Esophagus mucosa (tissue), 1 donor: ENCODE data around the gene SETX. TPM values are rescaled to one million over a fixed set of nuclear protein-coding genes. Genes with fewer than 3 reads are reported as not detected.

Experiments
- ATAC-seq: fragments of 200-7000 bp; cut with Tn5 transposase; one replicate; pipeline ENCODE4 v1.9.1; 2020
- total RNA-seq: library from RNA; stranded (reverse); gene quantifications from one replicate; pipeline ENCODE4 v1.2.4, GENCODE V29; 2023
- donor health status: DM: yes; HTN: yes; CAD: no.

Gene SETX
- total RNA-seq, 1 donor from 2014 or later: 19.1 TPM

DNA sequence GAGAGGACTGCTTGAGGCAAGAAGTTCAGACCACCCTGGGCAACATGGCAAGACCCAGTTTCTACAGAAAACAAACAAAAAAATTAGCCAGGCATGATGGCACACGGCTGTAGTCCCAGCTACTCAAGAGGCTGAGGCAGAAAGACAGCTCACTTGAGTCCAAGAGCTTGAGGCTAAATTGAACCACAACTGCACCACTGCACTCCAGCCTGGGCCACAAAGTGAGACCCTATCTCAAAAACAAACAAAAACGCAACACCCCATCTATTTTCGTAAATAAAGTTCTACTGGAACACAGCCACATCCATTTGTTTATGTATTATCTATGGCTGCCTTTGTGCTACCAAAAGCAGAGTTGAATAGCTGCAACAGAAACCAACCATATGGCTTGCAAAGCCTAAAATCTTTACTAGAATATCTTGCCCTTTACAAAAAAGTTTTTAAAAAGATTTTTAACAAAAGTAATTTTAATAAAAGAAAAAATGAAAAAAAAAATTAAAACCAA, 67.5 kb downstream of the SETX start:
- ATAC-seq: no peak

DNA sequence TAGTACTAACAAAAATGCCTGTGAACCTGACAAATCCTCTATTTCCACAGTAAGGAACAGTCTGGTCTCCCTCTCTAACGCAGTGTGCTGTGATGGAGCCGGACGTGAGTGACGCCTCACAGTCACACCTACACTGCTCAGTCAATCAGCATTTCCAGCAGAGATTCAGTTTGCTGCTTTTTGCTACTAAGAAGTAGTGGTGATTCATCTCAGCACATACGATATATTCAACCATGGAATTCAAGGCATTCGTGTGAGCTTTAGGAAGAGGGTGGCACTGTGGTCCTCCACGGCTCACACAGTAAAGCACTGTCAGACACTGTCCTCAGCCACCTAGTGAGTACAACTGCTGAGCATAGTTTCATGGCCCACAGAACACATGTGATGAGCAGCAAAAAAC, 70.9 kb downstream of the SETX start:
- no peak for ATAC-seq

DNA sequence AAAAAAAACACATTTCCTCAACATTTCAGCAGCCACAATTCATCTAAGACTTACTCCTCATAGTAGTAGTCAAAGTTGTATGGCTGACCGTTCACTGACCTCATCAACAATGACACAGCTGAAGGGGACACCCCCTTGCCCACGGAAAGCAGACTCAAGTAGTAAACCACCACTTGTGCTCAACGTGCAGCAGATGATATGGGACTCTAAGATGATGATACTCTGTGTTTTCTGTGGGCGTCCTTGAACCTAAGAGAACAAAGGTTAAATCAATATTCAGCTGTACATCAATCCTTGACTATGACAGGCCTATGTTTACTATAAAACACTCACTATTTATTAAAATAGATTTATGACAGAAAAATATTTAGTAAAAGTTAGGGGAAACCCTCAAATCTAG, 71.6 kb downstream of the SETX start:
- no peak for ATAC-seq

DNA sequence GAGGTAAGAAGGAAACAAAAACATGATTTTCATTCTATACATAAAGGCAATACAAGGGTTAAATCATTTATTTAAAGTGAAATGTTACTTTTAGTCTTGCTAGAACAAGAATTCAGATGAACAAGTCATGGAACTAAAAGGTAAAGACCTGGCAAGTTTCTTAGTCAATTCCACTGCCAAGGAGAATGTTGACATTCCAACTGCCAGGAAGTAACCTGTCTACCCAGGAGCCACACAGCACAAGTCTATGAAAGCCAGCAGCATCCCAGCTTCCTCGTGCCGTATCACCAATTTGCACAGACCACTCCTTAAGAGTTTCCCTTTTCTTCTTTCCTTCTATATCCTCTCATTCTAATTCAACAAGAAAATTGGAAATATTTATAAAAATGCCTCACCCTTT, 79.9 kb downstream of the SETX start:
- no peak for ATAC-seq

DNA sequence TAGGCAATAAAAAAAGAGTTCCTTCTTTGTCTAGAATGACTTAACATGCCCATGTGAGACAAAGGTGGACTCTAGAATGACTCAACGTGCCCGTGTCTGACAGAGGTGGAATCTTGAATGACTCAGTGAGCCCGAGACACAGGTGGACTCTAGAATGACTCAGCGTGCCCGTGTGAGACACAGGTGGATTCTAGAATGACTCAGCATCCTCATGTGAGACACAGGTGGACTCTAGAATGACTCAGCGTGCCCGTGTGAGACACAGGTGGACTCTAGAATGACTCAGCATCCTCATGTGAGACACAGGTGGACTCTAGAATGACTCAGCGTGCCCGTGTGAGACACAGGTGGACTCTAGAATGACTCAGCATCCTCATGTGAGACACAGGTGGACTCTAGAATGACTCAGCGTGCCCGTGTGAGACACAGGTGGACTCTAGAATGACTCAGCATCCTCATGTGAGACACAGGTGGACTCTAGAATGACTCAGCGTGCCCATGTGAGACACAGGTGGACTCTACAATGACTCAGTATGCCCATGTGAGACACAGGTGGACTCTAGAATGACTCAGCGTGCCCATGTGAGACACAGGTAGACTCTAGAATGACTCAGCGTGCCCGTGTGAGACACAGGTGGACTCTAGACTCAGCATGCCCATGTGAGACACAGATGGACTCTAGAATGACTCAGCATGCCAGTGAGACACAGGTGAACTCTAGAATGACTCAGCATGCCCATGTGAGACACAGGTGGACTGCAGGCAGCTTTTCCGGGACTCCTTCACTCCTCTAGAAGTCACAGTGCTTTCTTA, 84.9 kb downstream of the SETX start:
- peak; percentile 86 for ATAC-seq

DNA sequence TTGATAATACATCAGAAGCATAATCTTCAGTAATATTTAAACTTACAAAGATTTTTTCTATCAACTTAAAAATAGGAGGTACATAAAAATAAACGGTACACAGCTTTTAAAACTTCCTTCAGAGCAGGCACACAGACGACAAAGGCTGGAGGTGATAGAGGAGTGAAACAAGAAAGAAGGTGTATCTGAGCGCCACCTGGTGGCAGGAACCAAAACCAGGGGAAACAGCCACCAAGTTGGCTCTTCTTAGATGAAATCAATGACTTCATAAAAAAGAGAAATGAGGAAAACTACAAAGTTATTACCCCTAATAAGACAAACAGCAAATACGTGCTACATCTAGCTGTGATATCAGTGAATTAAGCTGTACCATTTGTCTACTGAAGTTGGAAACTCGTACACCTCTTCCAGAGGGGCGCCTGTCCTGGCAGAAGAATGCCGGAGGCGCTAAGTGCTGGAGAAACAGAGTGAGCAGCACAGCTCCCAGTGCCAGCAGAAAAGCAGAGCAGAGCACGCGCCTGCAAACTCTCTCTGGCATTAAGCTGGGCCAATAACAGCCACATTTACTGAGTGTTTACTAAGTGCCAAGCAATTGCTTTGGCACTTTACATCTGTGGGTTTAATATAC, 85.9 kb downstream of the SETX start:
- ATAC-seq: peak; percentile 49

DNA sequence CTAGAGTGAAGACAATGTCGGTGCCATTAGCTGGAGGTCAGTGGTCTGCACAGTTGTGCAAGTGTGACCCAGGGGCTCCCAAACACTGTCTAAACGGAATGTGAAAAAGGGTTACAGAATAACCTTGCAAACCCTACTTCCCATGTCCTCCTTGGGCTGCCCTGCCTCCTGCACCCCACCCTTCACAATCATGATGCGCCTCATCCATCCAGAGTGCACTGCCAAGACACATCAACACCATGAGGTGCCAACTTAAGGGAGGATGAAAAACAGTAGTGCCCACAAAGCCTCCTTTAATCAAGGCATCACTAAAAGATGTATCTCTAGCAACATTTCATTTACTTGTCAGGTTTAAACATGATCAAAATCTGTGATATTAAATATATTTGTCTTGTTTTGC, 87.1 kb downstream of the SETX start:
- ATAC-seq: no peak

DNA sequence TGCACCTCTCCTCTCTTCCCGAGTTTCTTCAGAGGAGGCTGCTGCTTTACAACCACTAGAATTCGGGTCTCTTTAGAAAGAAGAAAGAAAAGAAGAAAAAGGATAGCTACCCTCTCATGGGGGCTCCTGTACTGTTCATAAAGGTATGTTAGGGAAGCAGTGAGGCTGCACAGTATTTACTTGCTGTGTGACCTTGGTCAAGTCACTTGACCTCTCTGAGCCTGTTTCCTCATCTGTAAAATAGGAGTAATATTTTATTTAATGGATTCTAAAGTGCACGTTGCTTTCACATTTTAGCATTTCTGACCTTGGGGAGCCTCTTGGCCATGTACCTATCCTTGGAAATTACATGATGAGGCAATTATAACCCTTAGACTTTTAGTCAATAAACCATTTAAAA, 88.8 kb downstream of the SETX start:
- no peak for ATAC-seq

DNA sequence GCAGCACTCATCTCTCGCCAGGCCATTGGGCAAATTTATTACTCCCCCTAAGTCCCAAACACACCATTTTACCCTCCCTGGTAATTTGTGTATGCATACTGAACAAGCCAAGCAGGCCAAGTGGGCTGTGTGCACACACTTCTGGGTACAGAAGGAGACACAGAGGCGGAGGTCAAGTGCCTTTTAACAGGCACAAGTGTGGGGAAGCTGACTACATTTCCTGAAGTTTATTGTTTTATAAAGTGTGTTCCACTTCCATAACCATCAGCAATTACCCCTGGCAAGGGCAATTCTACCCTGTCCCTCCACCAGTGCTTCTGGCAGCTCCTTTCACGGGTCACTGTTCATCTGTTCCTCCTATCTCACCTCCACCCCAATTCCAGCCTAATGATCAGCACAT, 93.9 kb downstream of the SETX start:
- ATAC-seq: no peak

DNA sequence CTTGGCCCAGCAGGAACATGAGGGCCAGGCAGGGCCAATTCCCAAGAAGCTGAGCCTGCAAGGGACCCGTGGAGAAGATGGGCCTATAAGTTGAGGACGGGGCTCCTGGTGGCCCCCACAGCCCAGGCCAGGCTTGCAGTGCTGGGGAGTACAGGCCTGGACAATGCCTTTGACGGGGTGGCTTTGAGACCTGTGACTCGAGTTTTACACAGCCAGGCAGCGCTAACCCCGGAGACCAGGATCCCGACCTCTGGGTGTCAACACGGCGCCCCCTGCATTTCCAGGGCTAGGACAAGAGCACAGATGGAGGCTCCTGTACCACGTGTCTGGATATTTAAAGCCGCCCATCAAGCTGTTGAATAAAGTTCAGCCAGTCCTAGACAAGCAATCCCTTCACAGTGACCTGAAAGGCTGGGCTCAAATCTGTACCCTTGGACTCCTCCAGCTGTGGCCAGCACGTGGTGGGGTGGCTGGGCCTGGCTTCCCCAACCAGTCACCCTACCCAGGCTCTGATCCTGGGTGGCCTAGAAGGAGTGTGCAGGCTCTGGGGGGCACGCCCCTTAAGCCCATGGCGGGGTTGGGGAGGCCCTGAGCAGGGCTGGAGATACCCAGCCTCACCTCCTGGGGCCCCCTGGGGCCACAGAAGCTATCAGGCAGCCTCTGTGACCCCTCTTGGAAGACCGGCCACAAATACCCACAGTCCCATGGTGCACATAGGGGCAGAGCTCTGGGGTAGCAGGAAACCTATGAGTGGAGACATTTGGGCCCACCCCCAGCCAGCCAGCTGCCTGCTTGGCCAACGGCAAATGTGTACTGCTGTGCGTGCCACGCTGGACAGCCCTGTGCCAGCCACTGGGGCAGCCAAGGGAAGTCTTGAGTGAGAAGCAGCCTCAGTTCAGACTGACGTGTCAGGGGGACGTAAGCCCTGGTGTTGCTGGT, 104.2 kb downstream of the SETX start:
- ATAC-seq: no peak

DNA sequence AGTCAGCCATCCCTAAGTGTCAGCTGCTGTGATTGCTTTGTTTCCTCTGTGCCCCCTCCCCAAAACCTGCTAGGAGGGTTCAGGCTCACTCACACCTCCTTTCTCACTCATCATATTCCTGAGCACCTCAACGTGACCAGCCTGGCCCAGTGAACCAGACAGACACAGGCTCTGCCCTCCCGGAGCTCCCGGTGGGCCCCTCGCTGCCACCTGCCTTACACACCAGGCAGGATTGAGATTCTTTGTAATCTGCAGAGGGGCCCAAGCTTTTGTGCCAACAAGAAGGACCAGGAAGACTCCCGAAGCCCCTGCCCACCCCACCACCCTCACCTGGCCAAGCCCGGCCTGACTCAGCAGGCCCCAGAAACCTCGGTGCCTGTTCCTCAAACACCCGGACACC, 105.1 kb downstream of the SETX start:
- no peak for ATAC-seq

DNA sequence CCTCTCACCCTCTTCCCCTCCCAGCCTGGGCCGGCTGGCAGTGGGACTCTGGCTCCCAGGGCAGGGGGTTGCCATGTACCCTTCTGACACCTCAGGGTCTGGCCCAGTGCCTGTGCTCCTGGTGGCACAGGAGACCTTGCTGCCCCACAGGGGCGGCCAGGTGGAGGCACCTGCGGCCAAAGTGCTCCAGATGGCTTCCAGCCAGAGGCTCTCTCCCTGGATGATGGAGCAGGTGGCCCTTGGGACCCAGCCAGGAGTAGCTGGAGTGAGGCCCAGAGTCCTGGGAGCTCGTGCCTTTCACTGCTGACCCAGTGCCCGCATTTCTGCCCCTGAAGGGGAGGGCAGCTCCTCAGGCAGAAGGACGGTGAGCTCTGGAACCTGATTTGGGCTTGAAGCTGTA, 105.7 kb downstream of the SETX start:
- ATAC-seq: no peak

DNA sequence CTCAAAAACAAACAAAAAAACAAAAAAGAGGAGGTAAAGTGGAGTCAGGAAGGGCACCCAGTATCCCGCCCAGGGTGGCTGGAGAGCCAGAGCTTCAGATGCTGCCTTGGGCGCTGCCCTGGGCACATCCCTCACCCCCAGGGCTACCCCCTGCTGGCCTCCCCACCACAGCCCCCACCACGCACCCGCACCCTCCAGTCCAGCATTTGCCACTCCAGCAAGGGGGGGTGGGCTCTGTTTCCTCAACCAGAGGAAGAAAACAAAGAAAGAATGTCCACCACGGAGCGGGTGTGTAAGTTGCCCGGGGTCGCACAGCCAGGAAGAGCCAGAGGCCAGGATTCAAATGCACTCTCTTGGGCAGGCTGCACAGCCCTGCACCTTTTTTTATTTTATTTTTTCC, 106.8 kb downstream of the SETX start:
- ATAC-seq: no peak

DNA sequence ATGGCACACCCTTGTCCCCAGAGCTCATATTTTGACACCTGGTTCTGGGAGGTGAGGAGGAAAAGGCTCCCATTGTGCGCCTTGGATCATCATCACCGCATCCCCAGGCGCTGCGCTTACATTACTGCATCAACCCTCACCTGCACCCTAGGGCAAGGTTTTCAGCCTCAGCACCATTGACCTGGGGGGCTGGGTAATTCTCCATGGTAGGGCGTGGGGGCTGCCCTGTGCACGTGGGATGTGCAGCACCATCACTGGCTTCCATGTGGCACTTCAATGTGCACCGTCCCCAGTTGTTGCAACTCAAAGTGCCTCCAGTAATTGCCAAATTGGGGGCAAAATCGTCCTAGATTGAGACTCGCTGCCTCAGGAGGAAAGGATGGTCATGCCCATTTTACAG, 109.3 kb downstream of the SETX start:
- no peak for ATAC-seq

DNA sequence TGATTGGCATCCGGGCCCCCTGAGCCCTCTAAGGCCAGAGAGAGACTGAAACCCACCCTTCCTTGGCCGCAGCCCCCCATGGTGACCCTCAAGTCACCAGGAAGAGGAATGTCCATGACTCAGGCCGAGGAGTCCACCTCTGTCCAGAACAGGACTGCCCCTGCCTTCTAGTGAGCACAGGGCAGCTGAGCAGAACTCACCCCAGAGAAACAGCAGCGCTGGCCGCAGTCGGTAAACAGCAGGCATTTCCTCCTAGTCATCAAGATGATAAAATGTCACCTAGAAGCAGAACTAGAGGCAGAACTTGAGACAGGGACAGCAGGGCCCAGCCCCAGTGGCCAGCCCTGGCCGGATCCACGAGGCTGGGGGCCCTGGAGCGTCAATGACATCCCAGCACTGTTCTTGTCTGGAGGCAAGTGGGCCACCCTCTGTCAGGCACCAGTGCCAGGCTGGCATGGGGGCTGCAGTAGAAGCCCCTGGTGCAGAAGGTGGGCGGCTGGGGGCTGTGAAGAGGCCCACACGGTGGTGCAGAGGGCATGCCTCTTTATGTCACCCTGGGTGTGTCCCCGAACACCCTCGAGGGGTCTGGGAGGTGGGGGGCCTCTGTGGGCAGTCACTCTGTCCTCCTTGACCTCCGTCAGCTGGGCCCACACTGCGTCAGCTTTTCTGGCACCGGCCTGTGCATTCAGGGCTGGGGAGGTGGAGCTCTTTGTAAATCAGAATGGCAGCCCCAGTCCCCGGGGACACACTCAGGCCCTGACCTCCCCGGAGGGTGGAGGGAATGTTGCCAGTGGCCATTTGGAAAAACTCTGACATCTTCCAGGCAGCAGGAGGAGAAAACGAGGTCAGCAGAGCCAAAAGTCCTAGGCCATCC, 110.0 kb downstream of the SETX start:
- ATAC-seq: no peak

DNA sequence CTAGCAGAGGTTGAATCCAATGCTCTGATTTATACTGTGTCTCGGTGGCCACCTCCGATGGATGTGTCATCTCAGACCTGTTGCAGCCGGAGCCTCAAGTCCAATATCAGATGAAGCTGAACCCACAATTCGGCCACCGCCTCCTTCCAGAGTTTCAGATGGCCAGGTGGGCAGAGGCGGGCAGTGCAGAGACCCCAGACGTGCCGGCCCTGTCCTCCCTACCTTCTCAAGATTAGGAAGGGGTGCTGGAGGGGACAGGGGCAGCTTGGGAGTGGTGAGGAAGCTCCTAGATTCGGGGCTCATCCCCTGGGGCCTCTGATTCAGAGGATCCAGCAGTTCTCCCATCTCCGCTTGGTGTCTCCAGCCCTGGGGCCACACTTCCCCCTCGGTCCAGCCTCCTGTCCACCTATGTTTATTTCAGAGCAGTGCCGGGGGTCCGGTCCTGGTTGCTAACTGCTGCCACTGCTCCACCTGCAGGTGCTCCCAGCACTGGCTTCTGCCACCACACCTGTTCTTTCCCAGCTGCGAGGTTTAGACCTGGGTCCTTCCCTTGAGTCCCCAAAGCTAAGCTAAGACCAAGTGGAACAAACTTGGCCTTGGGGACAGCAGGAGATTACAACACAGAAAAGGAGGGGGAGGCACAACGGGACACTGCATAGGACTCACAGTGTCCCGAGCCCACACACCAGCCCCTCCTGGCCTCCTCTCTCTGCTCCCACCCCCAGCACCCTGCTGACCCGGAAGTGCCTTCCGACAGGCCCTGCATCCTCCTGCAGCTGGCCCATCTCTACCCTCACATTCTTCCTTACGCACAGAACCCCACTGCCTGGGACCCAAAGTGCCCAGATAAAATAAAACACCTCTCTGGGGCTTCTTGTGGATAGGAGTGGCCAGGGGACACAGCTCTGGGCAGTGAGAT, 111.4 kb downstream of the SETX start:
- no peak for ATAC-seq

DNA sequence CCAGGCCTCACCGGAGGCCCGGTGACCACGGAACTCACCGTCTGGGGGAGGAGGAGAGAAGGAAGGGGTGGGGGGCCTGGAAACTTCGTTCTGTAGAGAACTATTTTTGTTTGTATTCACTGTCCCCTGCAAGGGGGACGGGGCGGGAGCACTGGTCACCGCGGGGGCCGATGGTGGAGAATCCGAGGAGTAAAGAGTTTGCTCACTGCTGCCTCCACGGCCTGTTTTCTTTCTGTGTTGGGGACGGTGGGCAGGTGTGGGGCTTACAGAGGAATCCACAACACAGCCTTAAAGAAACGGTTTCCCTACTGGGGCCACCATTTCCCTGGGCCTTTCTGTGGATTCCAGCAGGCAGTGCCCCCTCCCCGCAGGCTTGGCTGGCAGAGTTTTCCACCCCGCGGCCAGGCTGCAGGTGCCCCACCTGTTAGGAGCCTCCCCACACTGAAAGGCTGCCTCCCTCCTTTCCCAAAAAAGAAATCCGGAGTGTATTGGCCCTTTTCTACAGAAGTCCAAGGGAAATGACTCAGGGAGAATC, 112.1 kb downstream of the SETX start:
- no peak for ATAC-seq

DNA sequence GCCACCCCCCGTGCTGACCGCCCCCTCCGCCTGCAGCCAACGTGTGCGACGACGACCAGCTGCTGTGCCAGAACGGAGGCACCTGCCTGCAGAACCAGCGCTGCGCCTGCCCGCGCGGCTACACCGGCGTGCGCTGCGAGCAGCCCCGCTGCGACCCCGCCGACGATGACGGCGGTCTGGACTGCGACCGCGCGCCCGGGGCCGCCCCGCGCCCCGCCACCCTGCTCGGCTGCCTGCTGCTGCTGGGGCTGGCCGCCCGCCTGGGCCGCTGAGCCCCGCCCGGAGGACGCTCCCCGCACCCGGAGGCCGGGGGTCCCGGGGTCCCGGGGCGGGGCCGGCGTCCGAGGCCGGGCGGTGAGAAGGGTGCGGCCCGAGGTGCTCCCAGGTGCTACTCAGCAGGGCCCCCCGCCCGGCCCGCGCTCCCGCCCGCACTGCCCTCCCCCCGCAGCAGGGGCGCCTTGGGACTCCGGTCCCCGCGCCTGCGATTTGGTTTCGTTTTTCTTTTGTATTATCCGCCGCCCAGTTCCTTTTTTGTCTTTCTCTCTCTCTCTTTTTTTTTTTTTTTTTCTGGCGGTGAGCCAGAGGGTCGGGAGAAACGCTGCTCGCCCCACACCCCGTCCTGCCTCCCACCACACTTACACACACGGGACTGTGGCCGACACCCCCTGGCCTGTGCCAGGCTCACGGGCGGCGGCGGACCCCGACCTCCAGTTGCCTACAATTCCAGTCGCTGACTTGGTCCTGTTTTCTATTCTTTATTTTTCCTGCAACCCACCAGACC, 112.8 kb downstream of the SETX start:
- peak; percentile 0 for ATAC-seq

DNA sequence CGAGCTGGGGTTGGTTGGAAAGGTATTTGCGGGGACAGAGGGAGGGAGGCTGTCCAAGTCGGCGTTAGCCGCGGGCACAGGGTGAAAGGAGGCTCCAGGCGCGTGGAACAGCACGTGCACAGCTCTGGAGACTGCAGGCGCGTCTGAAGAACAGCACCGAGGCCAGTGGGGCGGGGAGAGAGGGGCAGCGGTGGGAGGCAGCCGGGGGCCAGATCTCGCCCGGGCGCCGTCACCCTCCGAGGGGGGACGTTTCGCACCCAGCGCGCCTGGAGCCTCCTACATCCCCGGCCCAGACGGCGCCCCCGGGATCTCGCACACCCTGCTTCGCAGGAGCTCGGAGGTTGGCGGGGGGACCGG, 113.3 kb downstream of the SETX start:
- ATAC-seq: no peak
